ENCODE measurements around the gene UMODL1. TPM values are rescaled to one million over a fixed set of nuclear protein-coding genes. Genes with fewer than 3 reads are reported as not detected.
"Not testable (repeated sequence)": the region's sequence is repeated elsewhere in the genome, so short reads cannot be mapped to it uniquely, and the experiment has no call there.

UMODL1 gene
- total RNA-seq, 1 experiment from 2014 or later = 0.08 TPM

DNA sequence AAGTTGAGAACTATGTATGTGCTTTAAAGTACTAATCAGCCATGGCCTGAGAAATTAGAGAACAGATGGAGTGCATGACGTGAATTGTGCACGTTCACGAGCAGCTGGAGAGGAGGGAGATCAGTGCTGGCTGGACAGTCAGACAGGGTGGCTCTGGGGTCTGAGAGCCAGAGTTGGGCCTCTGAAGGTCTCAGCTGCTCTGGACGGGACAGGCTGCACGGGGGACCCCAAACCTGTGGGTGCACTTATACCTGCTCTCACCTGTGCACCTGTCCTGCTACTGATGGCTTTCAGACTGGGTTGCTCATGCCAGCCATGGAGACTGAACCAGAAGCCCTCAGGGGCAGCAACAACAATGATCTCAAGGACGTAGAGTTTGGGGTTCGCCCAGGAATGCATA, 43.5 kb downstream of the UMODL1 start:
- DNase-seq (ENCODE audit: low spot score) = no peak

DNA sequence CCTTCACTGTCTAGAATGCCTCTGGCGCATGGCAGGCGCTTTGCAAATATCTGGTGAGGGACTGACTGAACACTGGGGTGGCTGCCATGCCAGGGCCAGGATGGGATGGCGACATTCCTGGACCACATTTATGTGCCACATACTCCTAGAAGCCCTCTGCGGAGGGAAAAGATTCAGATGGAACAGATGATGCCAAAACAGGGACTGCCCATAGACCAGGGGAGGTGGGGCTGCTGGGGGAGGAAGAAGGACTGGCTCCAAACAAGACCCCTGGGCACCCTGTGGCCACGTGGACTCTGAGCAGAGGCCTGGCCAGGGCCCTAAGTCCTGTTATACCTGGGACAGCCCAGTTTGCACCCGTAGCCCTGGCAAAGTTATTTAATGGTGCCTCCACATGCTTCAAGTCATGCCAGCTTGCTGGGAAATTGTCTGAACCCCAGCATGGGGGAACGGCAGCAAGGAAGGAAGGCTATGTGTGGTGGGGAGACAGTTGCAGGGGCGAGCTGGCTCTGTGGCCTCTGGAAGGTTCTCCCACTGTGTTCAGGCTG, 44.1 kb downstream of the UMODL1 start:
- no peak for DNase-seq (ENCODE audit: low spot score)

DNA sequence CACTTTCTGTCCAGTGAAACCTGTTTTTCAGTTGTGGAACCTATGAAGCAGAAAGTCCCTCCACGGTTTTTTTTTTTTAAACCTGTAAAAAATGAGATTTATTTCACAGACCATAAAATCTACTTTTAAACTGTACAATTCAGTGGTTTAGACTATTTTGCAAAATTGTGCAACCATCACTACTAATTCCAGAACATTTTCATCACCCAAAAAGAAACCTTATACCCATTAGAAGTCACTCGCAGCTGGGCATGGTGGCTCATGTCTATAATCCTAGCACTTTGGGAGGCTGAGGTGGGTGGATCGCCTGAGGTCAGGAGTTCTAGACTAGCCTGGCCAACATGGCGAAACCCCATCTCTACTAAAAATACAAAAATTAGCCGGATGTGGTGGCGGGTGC, 45.4 kb downstream of the UMODL1 start:
- not testable (repeated sequence) for DNase-seq (ENCODE audit: low spot score)

DNA sequence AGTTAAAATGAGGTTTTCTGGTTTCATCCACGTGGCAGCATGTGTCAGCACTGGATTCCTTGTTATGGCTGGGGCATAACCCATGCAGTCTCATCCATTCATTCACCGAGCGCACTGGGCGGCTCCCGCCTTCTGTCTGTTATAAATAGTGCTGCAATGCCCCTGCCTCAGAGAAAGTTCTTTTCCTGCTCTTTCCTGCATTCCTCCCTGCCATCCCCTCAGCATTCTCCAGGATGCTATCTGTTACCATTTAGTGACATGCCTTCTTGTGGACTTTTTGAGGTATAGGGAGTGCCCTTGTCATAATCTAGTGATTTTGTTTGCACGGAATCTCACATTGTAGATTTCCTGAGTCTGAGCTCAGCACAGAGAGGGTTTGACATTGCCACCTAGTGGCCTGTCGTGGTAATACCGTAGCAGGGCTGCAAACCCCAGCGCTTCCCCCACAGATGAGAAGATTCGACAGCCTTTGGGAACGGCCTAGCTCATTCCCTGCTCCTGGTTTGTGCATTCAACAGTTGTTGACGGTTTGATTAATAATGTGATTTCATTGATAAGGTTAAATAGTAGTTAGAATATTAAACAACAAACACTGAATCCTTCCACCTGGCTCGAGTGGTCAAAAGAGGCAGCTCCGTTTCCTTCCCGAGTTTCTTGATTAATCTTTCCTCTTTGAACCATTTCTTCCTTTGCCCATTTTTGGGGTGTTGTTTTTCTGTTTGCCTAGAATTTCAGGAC, 46.3 kb downstream of the UMODL1 start:
- DNase-seq (ENCODE audit: low spot score) = peak; percentile 65

DNA sequence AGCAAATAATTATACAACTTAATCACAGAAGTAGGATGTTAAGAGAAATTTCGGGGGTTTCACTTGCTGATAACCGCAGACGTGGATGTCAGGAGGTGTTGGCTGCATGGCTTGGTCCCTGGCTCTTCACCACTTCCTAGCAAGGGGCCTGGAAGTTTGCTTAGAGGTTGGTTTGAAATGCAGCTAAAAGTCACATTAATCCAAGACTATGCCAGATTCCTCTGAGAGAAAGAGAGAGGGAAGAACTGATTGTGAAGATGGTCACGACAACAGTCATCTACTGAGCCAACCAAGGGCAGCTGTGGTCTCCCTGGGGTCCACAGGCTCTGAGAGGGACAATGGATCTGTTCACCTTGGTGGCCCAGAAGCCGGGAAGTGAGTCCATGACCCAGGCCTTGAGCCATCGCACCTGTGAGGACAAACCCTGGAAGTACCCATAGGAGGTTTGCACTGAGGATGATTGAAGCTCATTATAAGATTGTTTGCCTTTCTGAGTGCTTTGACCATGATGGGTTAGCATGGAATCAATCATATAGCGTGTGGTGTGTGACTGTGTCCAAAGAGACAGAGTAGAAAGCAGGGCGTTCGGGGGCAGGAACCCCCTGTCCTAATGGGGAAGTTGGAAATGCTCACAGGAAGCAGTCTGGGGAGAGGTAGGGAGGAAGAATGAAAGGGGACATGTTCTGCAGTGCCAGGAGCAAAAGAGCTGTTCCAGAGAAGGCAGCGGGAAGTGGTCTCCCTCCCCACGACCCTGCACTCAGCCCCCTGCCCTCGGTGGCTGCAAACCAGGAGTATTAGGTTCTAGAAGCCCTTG, 47.1 kb downstream of the UMODL1 start:
- DNase-seq (ENCODE audit: low spot score) = no peak

DNA sequence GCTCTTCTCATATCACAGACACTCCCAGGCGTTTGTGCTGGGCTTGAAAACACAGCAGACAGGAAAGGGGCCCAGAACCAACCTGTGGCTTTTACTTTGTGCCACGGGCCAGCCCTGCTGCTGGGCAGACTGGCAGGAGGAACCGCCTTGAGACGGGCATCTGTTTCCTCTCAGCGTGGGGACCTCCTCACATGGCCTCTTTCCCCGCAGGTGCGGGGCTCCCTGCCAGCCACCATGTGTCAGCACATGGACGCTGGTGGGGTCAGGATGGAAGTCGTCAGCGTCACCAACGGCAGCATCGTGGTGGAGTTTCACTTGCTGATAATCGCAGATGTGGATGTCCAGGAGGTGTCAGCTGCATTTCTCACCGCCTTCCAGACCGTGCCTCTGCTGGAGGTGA, 47.8 kb downstream of the UMODL1 start:
- no peak for DNase-seq (ENCODE audit: low spot score)

DNA sequence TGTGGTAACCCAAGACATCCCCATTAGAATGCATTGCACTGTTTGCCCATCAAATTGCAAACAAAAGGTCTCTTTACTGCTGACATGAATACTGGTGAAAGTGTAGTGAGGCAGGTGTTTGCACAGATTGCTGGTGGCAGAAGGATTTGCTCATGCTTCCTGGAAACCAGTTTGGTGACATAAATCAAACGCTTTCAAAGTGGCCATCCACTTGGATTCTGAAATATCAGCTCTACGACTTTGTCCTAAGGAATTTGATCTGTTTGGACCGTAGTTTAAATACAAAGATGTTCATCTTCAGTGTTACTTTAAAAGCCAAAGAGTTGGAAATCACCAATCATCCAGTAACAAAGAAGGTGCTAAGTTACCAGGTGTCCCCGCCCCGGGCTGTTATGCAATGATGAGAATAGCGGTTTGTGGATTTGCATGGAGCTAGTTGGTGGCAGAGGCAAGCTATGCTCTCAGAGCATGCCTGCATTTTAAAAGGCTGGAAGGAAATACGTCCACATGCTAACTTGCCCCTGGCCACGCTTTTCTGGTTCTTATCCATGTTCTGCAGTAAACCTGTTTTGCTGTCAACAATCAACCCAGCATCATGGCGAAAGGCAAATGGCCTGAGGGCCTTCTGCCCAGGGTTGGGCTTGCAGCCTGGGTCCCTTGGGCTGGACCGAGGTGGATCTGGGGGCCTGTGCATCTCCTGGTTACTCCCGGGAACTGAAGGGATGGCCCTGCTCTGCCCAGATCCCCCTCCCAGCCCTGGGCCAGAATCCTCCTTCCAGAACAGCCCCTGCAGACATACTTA, 49.2 kb downstream of the UMODL1 start:
- DNase-seq (ENCODE audit: low spot score) = peak; percentile 65

DNA sequence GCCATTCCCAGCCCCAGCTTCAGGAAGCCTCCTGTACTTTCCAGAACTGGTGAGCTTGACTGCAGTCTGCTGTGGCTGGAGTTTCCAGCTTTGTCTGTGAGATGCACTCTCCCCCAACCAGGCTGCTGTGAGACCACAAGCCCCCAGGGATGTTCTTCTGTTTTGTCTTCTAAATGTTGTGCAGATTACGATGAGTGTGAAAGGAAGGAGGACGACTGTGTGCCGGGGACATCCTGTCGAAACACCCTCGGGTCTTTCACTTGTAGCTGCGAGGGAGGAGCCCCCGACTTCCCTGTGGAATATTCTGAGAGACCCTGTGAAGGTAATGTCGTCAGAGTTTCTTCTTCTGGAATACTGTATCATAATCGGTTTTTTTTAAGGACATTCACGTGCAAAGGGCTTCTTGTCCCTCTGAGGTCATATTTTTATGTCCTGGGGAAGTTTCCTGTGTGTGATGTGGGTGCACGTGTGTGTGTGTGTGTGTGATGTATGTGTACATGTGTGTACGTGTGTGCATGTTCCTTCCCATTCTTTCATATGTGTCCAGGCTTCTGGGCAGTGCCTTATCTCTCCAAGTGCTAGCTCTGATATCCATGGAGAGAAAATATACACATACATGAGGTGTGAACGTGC, 49.9 kb downstream of the UMODL1 start:
- no peak for DNase-seq (ENCODE audit: low spot score)

DNA sequence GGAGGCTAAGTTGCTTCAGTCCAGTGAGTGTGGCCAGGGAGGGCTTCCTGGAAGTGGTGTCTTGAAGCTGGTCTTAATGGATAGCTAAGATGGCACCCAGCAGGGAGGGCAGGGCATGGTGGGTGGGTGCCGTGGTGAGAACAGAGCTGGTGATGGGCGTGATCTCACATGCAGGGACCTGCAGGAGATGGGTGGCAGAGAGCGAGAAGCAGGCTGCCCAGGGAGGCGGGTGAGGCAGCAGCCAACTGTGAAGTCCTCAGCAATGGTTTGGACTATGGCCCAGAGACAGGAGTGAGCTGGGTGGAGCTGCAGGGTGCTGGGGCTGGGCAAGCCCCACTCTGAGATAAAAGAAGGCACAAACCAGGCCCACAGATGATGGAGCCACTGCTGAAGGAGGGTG, 50.7 kb downstream of the UMODL1 start:
- DNase-seq (ENCODE audit: low spot score) = no peak

DNA sequence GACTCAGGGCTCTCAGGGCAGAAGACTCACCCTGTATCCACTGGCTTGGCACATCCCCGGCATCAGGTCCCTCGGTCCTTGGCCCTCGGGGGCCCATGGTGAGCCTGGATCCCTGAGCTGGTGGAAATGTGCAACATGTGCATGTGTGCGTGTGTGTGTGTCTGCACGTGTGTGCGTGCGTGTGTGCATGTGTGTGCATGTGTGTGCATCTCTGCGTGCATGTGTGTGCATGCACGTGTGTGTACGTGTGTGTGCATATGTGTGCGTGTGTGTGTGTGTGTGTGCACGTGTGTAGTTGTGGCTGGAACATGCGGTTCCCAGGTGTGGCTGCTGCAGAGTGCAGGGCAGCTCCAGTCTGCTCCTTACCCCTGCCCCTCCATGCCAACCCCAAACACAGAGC, 51.3 kb downstream of the UMODL1 start:
- no peak for DNase-seq (ENCODE audit: low spot score)

DNA sequence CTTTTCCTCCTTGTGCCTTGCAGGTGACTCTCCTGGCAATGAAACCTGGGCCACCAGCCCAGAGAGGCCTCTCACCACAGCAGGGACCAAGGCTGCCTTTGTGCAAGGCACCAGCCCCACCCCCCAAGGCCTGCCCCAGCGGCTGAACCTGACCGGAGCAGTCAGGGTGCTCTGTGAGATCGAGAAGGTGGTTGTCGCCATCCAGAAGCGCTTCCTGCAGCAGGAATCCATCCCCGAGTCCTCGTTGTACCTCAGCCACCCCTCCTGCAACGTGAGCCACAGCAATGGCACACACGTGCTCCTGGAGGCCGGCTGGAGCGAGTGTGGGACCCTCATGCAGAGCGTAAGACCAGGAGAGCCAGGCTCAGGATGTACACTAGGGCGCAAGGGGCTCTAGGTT, 51.7 kb downstream of the UMODL1 start:
- DNase-seq (ENCODE audit: low spot score) = no peak

DNA sequence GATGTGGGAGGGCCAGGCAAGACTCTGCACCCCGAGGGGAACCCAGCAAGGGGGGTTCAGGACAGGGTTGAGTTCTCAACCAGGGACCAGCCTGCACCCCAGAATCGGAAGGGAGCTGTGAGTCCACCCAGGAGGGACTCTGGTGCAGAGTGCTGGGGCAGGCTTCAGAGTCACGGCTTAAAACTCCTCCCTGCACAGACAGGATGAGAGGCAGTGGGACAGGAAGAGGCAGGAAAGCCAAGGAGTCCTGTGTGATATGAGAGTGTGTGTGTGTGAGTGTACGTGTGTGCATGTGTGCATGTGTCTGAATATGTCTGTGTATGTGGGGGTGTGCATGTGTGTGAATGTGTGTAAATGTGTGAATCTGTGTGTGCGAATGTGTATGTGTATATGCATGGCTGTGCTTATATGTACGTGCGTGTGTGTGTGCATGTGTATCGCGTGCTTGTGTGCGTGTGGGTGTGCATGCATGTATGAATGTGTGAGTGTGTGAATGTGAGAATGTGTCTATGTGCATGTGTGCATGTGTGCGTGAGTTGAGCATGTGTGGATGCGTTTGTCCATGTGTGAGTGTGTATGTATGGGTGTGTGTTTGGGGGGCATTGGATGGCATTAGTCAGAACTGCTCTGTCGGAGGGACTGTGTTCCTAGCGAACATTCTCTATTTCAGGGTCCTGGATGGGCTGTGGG, 52.2 kb downstream of the UMODL1 start:
- no peak for DNase-seq (ENCODE audit: low spot score)

DNA sequence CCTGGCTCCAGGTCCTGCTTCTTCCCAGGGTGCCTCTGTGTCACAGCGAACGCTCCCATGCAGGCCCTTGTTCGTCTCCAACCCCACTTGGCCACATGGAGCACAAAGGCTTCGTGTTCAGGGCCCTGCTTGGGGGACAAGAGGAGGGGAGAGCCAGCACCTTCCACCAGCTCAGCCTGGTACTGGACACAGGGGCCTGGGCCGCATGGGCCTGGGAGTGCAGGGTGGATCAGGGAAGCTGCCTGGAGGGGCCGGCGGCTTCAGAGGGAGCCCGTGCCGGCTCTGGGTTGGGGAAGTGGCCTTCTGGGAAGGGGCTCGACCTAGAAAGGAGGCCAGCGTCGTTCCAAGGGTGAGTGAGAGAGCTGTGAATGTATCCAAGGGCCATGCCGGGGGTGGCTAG, 53.0 kb downstream of the UMODL1 start:
- no peak for DNase-seq (ENCODE audit: low spot score)

DNA sequence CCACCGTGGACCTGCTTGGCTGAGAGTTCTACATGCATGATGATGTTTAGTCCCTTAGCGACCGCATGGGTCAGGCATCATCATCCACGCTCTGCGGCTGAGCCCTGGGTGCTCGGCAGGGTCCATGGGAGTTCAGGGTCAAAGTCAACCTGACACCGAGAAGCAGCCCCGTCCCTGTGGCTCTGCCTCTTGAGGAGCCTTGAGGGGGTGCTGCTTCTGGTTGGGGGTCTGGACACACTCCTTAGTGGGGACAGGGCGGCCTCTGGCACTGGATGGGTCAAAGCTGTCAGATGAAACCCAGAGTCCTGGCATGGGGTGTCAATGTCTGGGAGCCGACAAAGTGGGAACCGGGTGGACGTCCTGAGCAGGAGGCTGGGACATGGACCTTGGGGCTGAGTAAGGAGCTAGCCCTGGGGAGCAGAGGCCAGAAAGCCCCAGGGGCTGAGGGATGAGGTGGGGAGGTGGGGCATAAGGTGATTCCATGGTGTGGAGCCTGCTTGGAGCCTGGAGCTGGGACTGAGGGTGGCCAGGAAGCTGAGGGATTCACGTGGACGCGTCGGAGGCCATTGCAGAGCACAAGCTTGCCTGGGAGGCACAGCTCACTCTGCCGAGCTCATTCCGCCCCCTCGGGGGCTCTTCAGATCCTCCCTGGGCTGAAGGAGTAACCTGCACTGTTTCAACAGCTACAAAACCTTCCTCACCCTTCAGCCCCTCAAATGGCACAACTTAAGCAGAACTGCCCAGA, 53.9 kb downstream of the UMODL1 start:
- no peak for DNase-seq (ENCODE audit: low spot score)

DNA sequence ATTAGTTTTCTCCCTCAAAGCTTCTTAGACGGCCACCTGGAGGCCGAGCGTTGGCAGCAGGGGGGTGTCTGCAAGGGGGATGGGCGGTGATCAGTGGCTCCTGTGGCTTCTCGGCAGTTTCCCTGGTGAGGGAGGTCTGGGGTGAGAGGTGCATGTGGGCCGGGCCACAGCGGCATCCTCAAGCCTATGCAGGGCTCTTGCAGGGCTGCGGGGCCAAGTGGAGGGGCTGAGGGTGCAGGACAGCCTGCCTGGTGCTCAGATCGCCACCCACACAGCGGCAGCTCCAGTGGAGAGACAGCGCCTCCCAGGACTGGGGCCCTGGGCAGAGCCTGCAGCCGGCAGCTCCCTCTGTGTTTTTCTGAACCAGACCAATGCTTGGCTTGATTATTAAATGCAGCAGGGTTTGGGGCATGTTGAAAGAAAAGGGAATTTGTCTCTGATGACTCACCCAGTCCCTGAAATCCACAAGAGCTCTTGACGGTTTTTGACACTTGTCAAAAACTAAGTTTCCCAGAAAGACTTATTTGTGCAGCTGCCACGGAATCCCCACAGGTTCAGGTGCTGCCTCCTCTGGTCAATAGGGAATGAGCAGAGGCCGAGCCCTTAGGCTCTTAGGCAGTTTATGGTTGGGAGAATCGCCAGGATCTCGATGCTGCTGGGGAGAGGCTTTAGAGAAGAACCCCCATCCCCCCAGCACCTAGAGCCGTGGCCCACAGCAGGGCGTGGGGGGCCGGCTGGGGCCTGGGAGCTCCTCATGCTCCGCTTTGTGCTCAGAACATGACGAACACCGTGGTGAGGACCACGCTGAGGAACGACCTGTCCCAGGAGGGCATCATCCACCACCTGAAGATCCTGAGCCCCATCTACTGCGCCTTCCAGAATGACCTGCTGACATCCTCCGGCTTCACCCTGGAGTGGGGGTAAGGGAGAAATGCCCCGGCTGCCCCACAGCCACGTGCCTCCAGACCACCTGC, 54.7 kb downstream of the UMODL1 start:
- DNase-seq (ENCODE audit: low spot score) = peak; percentile 46

DNA sequence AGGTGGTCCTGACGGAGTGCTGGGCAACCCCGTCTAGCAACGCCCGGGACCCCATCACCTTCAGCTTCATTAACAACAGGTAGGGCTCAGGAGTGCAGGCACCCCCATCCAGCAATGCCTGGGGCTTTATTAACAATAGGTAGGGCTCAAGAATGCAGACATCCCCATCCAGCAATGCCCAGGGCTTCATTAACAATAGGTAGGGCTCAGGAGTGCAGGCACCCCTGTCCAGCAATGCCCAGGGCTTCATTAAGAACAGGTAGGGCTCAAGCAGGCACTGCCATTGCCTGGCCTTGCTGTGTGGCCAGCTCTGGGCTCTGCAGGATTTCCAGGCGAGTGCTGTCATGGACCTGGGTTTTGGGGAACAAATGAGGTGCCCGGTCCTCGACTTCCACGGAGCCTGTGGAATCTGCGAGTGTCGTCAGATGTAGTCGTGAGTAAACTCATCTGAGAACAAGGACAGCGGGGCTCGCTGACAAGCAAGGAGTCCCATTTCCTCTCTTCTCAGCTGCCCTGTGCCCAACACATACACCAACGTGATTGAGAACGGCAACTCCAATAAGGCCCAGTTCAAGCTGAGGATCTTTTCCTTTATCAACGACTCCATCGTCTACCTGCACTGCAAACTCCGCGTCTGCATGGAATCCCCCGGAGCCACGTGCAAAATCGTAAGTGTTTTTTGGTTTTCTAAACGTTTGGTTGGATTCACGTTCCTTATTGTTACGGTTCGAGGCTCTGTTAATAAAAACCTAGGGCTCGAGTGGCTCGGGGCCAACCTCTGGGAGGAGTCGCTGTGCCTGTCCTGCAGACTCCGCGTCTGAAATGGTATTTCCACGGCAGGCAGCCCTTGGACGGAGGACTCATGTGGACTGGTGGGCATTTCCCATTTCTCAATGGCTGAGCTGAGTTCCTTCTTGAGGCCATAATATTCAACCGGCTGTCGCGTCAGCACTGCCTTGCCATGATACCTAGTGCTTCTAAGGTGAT, 56.3 kb downstream of the UMODL1 start:
- no peak for DNase-seq (ENCODE audit: low spot score)
